GM12864 (cell line): Measurements from ENCODE around the gene TAC3.

Source experiments
- DNase-seq: peaks from one replicate; pipeline ENCODE4 v3.0.0-alpha.2; 2011; ENCODE audit warnings: low read depth
- H3K4me3 ChIP-seq: 2 replicates; pipeline ENCODE4 v1.5.1; 2011; ENCODE audit warnings: mild to moderate bottlenecking, low read depth, low read length, control low read depth
- TF ChIP-seq, protein P1 (sequence below): IDR thresholded peaks from 2 replicates; pipeline ENCODE4 v1.5.1; 2011; ENCODE audit warnings: low read depth, mild to moderate bottlenecking, moderate library complexity, low read length, control low read depth, inconsistent platforms; ENCODE audit errors: missing control alignments

The TAC3 gene

GRCh38 chr12:57049890-57050289 is 33.6 kb upstream of the TAC3 start, which contains the start of gene MYO1A:
TSS of gene MYO1A (minus strand) at chr12:57050129. CDS start at chr12:57048323, 1,806 bp downstream.
- TF ChIP-seq, protein P1, sequence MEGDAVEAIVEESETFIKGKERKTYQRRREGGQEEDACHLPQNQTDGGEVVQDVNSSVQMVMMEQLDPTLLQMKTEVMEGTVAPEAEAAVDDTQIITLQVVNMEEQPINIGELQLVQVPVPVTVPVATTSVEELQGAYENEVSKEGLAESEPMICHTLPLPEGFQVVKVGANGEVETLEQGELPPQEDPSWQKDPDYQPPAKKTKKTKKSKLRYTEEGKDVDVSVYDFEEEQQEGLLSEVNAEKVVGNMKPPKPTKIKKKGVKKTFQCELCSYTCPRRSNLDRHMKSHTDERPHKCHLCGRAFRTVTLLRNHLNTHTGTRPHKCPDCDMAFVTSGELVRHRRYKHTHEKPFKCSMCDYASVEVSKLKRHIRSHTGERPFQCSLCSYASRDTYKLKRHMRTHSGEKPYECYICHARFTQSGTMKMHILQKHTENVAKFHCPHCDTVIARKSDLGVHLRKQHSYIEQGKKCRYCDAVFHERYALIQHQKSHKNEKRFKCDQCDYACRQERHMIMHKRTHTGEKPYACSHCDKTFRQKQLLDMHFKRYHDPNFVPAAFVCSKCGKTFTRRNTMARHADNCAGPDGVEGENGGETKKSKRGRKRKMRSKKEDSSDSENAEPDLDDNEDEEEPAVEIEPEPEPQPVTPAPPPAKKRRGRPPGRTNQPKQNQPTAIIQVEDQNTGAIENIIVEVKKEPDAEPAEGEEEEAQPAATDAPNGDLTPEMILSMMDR: no peak
- no peak for DNase-seq
- no peak within 1 kb of the TSS for H3K4me3 ChIP-seq

DNA sequence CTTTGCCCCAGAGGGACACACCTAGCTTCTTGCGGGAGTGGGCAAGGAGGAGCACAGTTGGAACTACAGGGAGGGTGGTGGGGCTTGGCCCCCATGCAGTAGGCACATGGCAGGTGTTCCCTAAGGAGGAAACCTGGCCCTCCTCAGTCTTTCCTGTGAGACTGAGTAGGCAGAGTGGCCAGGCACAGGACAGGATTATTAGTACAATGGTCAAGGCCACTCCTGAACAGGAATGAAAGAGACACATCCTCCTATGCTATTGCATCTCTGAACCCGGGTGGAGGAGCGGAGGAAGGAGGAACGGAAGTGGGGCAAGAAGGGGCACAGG is 32.8 kb upstream of the TAC3 start:
- no peak overlapping the region for H3K4me3 ChIP-seq
- TF ChIP-seq, protein P1: no peak
- no peak for DNase-seq

DNA sequence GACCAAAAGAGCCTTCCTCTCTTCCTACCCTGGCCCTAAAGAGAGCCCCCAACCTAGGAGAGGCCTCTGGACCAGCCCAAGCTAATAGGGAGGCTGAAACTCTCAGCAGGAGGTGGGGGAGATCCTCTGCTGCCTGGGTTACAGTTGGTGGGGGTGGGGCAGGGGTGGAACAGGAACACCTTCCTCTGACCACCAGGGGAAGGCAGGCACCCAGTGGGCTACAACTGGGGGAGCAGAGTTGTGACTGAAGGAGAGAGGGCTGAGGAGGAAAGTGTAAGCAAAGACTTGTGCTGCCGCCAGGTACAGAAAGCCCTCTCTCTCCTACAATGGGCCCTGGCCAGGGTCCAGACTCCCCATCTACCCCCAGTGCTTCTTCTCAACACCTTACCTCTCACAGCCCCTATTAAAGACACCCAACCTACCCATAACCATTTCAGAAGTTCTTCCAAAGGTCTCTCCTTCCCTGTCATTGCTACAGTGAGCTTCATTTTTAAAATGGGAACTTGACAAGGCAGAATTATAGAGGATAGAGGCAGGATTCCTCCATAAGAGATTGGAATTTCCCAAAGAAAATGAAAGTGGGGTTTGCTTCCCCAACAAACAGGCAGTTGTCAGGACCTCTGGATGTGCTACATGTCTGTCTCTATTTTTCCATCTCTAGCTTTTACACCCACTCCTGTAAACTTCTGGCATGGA is 32.2 kb upstream of the TAC3 start:
- DNase-seq: no peak

DNA sequence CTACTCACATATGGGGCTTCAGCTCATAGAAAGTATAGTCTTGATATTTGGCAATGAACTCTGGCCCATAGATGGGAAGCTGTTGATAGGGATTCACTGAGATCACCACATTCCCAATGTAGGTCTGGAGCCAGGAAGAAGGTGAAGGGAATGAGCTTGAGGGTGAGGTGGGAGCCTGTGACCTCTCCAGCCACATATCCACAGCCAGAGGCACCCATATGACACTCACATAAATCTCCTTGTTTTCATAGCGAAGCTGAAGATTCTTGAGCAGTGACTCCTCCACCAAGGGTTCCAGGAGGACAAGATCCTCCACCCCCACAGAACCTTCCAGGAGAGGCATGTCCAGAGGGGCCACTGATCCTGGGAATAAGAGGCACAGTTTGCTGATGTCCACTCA is 31.7 kb upstream of the TAC3 start:
- no peak overlapping the region for H3K4me3 ChIP-seq
- TF ChIP-seq, protein P1: no peak
- no peak for DNase-seq

More for the DNA sequence above, 32.2 kb upstream of the TAC3 start:
- H3K4me3 ChIP-seq: no peak overlapping the region
- TF ChIP-seq, protein P1: no peak

GRCh38 chr12:57046947-57047890 is 30.9 kb upstream of the TAC3 start:
- no peak for DNase-seq
- TF ChIP-seq, protein P1: no peak
- no peak overlapping the region for H3K4me3 ChIP-seq

DNA sequence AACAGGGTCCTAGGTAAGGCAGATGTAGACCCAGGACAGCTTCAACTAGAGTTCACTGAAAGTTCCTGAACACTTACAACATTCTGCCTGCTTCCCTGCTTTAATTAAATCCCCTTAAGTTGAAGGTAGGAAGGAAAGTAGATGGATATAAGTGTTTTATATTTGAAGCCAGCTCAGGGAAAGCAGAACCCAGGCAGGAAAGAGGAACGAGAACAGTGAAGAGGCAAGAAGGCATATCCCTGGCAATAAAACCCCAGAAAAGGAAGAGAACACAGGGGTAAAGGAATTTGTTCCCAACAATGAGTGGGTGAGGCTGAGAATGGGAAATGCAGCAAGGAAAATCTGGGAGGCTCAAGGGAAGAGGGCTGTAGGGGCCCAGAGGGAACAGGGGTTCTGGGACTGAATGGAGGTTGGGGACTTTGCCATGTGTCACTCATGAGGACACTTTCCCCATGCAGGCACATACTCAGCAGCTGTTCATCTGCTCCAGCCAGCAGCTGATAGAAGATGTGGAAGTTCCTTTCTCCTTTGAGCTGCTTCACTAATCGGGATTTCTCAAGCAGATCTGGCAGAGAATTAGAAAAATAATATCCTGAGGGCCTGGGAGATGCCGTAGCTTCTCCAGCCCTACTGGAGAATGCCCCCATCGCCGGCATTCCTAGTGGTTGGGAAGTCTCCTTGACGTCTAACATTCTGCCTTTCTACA is 29.9 kb upstream of the TAC3 start:
- no peak overlapping the region for H3K4me3 ChIP-seq
- DNase-seq: no peak
- TF ChIP-seq, protein P1: no peak
